Stimulated activated CD4-positive, alpha-beta T cell treated with anti-CD3 and anti-CD28 coated beads, Interleukin-15, amount 100 ng/mL, for 1 hour (primary cell): ENCODE measurements around the gene RAD9A.

Experiments used
- DNase-seq, 2 donors: peaks; one replicate each; pipeline ENCODE4 v3.0.0-alpha.2; 2020; ENCODE audit warnings: low read depth in 1 of 2, low spot score in 1 of 2

The RAD9A gene

GRCh38 chr11:67356864-67357561, 34.8 kb upstream of the RAD9A start:
- DNase-seq, result peak in 1 of 2 donors; percentile 44

GRCh38 chr11:67357831-67358670, 33.7 kb upstream of the RAD9A start:
- no peak for DNase-seq

GRCh38 chr11:67364169-67364568, 27.6 kb upstream of the RAD9A start:
- DNase-seq, result no peak

- no peak for DNase-seq
Measured at GRCh38 chr11:67364783-67365722, 26.7 kb upstream of the RAD9A start.

GRCh38 chr11:67365736-67366444, 25.9 kb upstream of the RAD9A start:
- no peak for DNase-seq

- DNase-seq, result no peak
Measured at GRCh38 chr11:67366546-67366945, 25.2 kb upstream of the RAD9A start.

GRCh38 chr11:67366961-67367760, 24.6 kb upstream of the RAD9A start:
- DNase-seq, result no peak

- no peak for DNase-seq
Measured at GRCh38 chr11:67367761-67368227, 24.0 kb upstream of the RAD9A start.

GRCh38 chr11:67368621-67369020, 23.2 kb upstream of the RAD9A start:
- no peak for DNase-seq

- DNase-seq, result no peak
Measured at GRCh38 chr11:67369275-67369674, 22.5 kb upstream of the RAD9A start.

- no peak for DNase-seq
Measured at GRCh38 chr11:67369801-67370284, 21.9 kb upstream of the RAD9A start.

- DNase-seq, result no peak
Measured at GRCh38 chr11:67370351-67371076, 21.3 kb upstream of the RAD9A start.

GRCh38 chr11:67371189-67371910, 20.4 kb upstream of the RAD9A start:
- no peak for DNase-seq

- no peak for DNase-seq
Measured at GRCh38 chr11:67371911-67372320, 19.9 kb upstream of the RAD9A start.

GRCh38 chr11:67372321-67372992, 19.3 kb upstream of the RAD9A start:
- DNase-seq, result no peak

GRCh38 chr11:67372993-67373647, 18.7 kb upstream of the RAD9A start, which contains the start of gene CLCF1:
Gene CLCF1, minus strand, starts transcription at chr11:67373598. Its CDS starts 59 bp downstream, at chr11:67373539.
- no peak for DNase-seq
